HG02642 (cell line): ENCODE data around the gene NRP2.

ENCODE experiments used
- ATAC-seq: cut with Tn5 transposase; IDR thresholded peaks from one replicate; pipeline ENCODE4 v1.9.1; 2021; ENCODE audit warnings: mild to moderate bottlenecking; ENCODE audit not compliant: unreplicated experiment, poor library complexity

NRP2 gene

GRCh38 chr2:205835923-205836322 is 153.6 kb downstream of the NRP2 start:
- no peak for ATAC-seq

- ATAC-seq: no peak
These were observed 154.3 kb downstream of the NRP2 start for GRCh38 chr2:205836477-205837221.

GRCh38 chr2:205837663-205838062 is 155.4 kb downstream of the NRP2 start:
- no peak for ATAC-seq

GRCh38 chr2:205845446-205845845 is 163.1 kb downstream of the NRP2 start:
- no peak for ATAC-seq
